Measurements from ENCODE around the gene GDPD4.
A peak's percentile ranks its signal among the peaks of the same experiment; 100 is the strongest.

Gene GDPD4

GRCh38 chr11:77199137-77199745 is 102.2 kb downstream of the GDPD4 start:
- Histone ChIP-seq H3K4me3 (ENCODE audit: insufficient read depth, low read length, poor library complexity, severe bottlenecking) (no peak overlapping the region), H2AFZ (ENCODE audit: low read depth, low read length, severe bottlenecking) (no peak overlapping the region), H3K4me2 (ENCODE audit: low read depth, low read length, poor library complexity, severe bottlenecking) (no peak overlapping the region), H3K36me3 (ENCODE audit: low read length) (no peaks in the 10 kb centered on the region), H3K27ac (ENCODE audit: low read depth, low read length) (no peak overlapping the region), H3K27me3 (ENCODE audit: low read length) (no peaks in the 10 kb centered on the region), H3K9me2 (replicated peaks; ENCODE audit: insufficient read depth, low read length) (no peaks in the 10 kb centered on the region), H3K9ac (ENCODE audit: low read length) (no peak overlapping the region), H4K20me1 (ENCODE audit: low read depth, low read length) (no peaks in the 10 kb centered on the region), H3K79me2 (ENCODE audit: insufficient read depth, low read length) (no peaks in the 10 kb centered on the region), H3F3A (ENCODE audit: insufficient read depth) (no peaks in the 10 kb centered on the region), H3K9me3 (ENCODE audit: insufficient read depth, low read length) (no peaks in the 10 kb centered on the region)
- TF ChIP-seq EZH2phosphoT487 (conservative IDR thresholded peaks at IDR 0.05; ENCODE audit: low read length) (no peak), CTCF (IDR thresholded peaks at IDR 0.05; ENCODE audit: insufficient read depth, low read length, poor library complexity, severe bottlenecking) (no peak)

- no peaks in the 10 kb centered on the region for H3K36me3 ChIP-seq (ENCODE audit: low read length)
- H3K9me3 ChIP-seq (ENCODE audit: insufficient read depth, low read length): no peaks in the 10 kb centered on the region
- peak overlapping the region; percentile 35 for H2AFZ ChIP-seq (ENCODE audit: low read depth, low read length, severe bottlenecking)
- TF ChIP-seq EZH2phosphoT487 (conservative IDR thresholded peaks at IDR 0.05; ENCODE audit: low read length) (no peak), CTCF (IDR thresholded peaks at IDR 0.05; ENCODE audit: insufficient read depth, low read length, poor library complexity, severe bottlenecking) (peak; percentile 69)
- no peak overlapping the region for H3K4me3 ChIP-seq (ENCODE audit: insufficient read depth, low read length, poor library complexity, severe bottlenecking)
- H4K20me1 ChIP-seq (ENCODE audit: low read depth, low read length): no peaks in the 10 kb centered on the region
- no peaks in the 10 kb centered on the region for H3K79me2 ChIP-seq (ENCODE audit: insufficient read depth, low read length)
- H3K4me2 ChIP-seq (ENCODE audit: low read depth, low read length, poor library complexity, severe bottlenecking): no peak overlapping the region
- no peak overlapping the region for H3K9ac ChIP-seq (ENCODE audit: low read length)
- H3K9me2 ChIP-seq (replicated peaks; ENCODE audit: insufficient read depth, low read length): no peaks in the 10 kb centered on the region
- H3K27ac ChIP-seq (ENCODE audit: low read depth, low read length): no peak overlapping the region
- H3K27me3 ChIP-seq (ENCODE audit: low read length): no peaks in the 10 kb centered on the region
- H3F3A ChIP-seq (ENCODE audit: insufficient read depth): no peaks in the 10 kb centered on the region
These were observed 103.0 kb downstream of the GDPD4 start for GRCh38 chr11:77198440-77198849.

GRCh38 chr11:77197626-77198320 is 103.7 kb downstream of the GDPD4 start:
- Histone ChIP-seq H3K36me3 (ENCODE audit: low read length) (no peaks in the 10 kb centered on the region), H3K9me2 (replicated peaks; ENCODE audit: insufficient read depth, low read length) (no peaks in the 10 kb centered on the region), H4K20me1 (ENCODE audit: low read depth, low read length) (no peaks in the 10 kb centered on the region), H3K4me3 (ENCODE audit: insufficient read depth, low read length, poor library complexity, severe bottlenecking) (no peak overlapping the region), H3K27me3 (ENCODE audit: low read length) (no peaks in the 10 kb centered on the region), H3K9me3 (ENCODE audit: insufficient read depth, low read length) (no peaks in the 10 kb centered on the region), H3K27ac (ENCODE audit: low read depth, low read length) (no peak overlapping the region), H3K79me2 (ENCODE audit: insufficient read depth, low read length) (no peaks in the 10 kb centered on the region), H2AFZ (ENCODE audit: low read depth, low read length, severe bottlenecking) (no peak overlapping the region), H3K9ac (ENCODE audit: low read length) (no peak overlapping the region), H3F3A (ENCODE audit: insufficient read depth) (no peaks in the 10 kb centered on the region), H3K4me2 (ENCODE audit: low read depth, low read length, poor library complexity, severe bottlenecking) (no peak overlapping the region)
- TF ChIP-seq EZH2phosphoT487 (conservative IDR thresholded peaks at IDR 0.05; ENCODE audit: low read length) (no peak), CTCF (IDR thresholded peaks at IDR 0.05; ENCODE audit: insufficient read depth, low read length, poor library complexity, severe bottlenecking) (no peak)

Measured in SU-DHL-6 (cell line).